Keratinocyte (primary cell): ENCODE data around the gene TAOK1. TPM values are rescaled to one million over a fixed set of nuclear protein-coding genes. Genes with fewer than 3 reads are reported as not detected.

Experiments used
- DNase-seq: peaks from one replicate; pipeline ENCODE4 v3.0.0-alpha.2; 2011; ENCODE audit warnings: low read depth, missing footprints, low spot score
- FAIRE-seq: peaks from 2 replicates; lab custom pipeline; 2011; peaks lifted over from hg19 to GRCh38; lab: Jason Lieb, UNC
- H2AFZ ChIP-seq: 2 replicates; pipeline ENCODE4 v1.6.0; 2012; ENCODE audit warnings: low read length, control low read depth, inconsistent platforms; ENCODE audit not compliant: control insufficient read depth
- H3K27ac ChIP-seq: 2 replicates; pipeline ENCODE4 v1.5.1; 2011; ENCODE audit warnings: low read length; ENCODE audit not compliant: control insufficient read depth, insufficient read depth
- H3K27me3 ChIP-seq: 3 replicates; pipeline ENCODE4 v1.6.0; 2011; ENCODE audit warnings: low read length; ENCODE audit not compliant: control insufficient read depth, insufficient read depth; ENCODE audit errors: extremely low read depth
- H3K36me3 ChIP-seq, 2 experiments: 2 replicates in 1 of 2; 3 replicates in 1 of 2; pipeline ENCODE4 v1.5.1; 2011; ENCODE audit warnings: low read length in 2 of 2, mild to moderate bottlenecking in 1 of 2; ENCODE audit not compliant: control insufficient read depth in 2 of 2, insufficient read depth in 2 of 2; ENCODE audit errors: extremely low read depth in 1 of 2
- H3K4me1 ChIP-seq: 3 replicates; pipeline ENCODE4 v1.5.1; 2011; ENCODE audit warnings: low read length; ENCODE audit not compliant: control insufficient read depth, insufficient read depth; ENCODE audit errors: extremely low read depth
- H3K4me2 ChIP-seq: 3 replicates; pipeline ENCODE4 v1.6.0; 2011; ENCODE audit warnings: low read depth, low read length; ENCODE audit not compliant: control insufficient read depth, insufficient read depth; ENCODE audit errors: extremely low read depth
- H3K4me3 ChIP-seq, 3 experiments: fragments of 200-600 bp in 1 of 3; sonication (generic) in 1 of 3; 2 replicates in 2 of 3; 3 replicates in 1 of 3; pipeline ENCODE4 v1.5.1; 2011 to 2016; ENCODE audit warnings: low read length in 3 of 3, mild to moderate bottlenecking in 3 of 3, control low read depth in 2 of 3, inconsistent platforms in 1 of 3, low read depth in 1 of 3, mixed read lengths in 1 of 3, mixed run types in 1 of 3, moderate library complexity in 1 of 3; ENCODE audit not compliant: control insufficient read depth in 2 of 3, insufficient read depth in 2 of 3; ENCODE audit errors: extremely low read depth in 1 of 3
- H3K79me2 ChIP-seq: 2 replicates; pipeline ENCODE4 v1.6.0; 2012; ENCODE audit warnings: low read length; ENCODE audit not compliant: control insufficient read depth, insufficient read depth
- H3K9ac ChIP-seq: 3 replicates; pipeline ENCODE4 v1.6.0; 2011; ENCODE audit warnings: low read length; ENCODE audit not compliant: control insufficient read depth, insufficient read depth; ENCODE audit errors: extremely low read depth
- H3K9me1 ChIP-seq: 3 replicates; pipeline ENCODE4 v1.6.0; 2011; ENCODE audit warnings: low read length; ENCODE audit not compliant: control insufficient read depth, insufficient read depth; ENCODE audit errors: extremely low read depth
- H3K9me3 ChIP-seq: 2 replicates; pipeline ENCODE4 v1.5.1; 2012; ENCODE audit warnings: low read depth, low read length; ENCODE audit not compliant: control insufficient read depth
- H4K20me1 ChIP-seq: 3 replicates; pipeline ENCODE4 v1.6.0; 2011; ENCODE audit warnings: low read length; ENCODE audit not compliant: control insufficient read depth, insufficient read depth; ENCODE audit errors: extremely low read depth
- EZH2 ChIP-seq: IDR thresholded peaks from one replicate; pipeline ENCODE4 v1.6.1; 2012; ENCODE audit warnings: inconsistent platforms, mild to moderate bottlenecking, low read length, moderate library complexity
- dilution Hi-C: fragments of 300-500 bp; cut with MboI; formaldehyde crosslinking; loops from one replicate; pipeline ENCODE4 v1.7.0; 2020; ENCODE audit warnings: low sequenced_read_pairs; ENCODE audit not compliant: extremely low pct_ligation_motif_present
- polyA plus RNA-seq, 5 experiments: library from polyadenylated mRNA; depleted of rRNA in 3 of 5; stranded (reverse) in 3 of 5; stranded (forward) in 1 of 5; unstranded in 1 of 5; fragments of >200 nt; gene quantifications; 1 replicate in 1 of 5; 2 replicates in 3 of 5; 3 replicates in 1 of 5; pipeline versions ENCODE4 v1.2.1 to v1.2.3, GENCODE V29; 2011 to 2012; ENCODE audit warnings: missing spikeins in 2 of 5, low read depth in 1 of 5, low replicate concordance in 1 of 5
- TF ChIP-seq, protein P1 (sequence below), 3 experiments: IDR thresholded peaks in 1 of 3; conservative IDR thresholded peaks in 1 of 3; optimal IDR thresholded peaks in 1 of 3; 2 replicates in 2 of 3; 3 replicates in 1 of 3; pipeline versions ENCODE3 to v1.5.1; 2011; ENCODE audit warnings: low read length in 3 of 3, mild to moderate bottlenecking in 3 of 3, moderate library complexity in 2 of 3, control low read depth in 1 of 3, inconsistent platforms in 1 of 3; ENCODE audit not compliant: insufficient read depth in 2 of 3; ENCODE audit errors: extremely low read depth in 1 of 3

Gene TAOK1
- polyA plus RNA-seq, 1 donor (not counting 4 experiments of a cell fraction or from before 2014, with no cell fraction given): 26.7 TPM

GRCh38 chr17:29444589-29444988, 54.4 kb downstream of the TAOK1 start:
- peaks cover 85% of the 10 kb centered on the region for H3K79me2 ChIP-seq
- no peak for TF ChIP-seq EZH2
- TF ChIP-seq, protein P1, sequence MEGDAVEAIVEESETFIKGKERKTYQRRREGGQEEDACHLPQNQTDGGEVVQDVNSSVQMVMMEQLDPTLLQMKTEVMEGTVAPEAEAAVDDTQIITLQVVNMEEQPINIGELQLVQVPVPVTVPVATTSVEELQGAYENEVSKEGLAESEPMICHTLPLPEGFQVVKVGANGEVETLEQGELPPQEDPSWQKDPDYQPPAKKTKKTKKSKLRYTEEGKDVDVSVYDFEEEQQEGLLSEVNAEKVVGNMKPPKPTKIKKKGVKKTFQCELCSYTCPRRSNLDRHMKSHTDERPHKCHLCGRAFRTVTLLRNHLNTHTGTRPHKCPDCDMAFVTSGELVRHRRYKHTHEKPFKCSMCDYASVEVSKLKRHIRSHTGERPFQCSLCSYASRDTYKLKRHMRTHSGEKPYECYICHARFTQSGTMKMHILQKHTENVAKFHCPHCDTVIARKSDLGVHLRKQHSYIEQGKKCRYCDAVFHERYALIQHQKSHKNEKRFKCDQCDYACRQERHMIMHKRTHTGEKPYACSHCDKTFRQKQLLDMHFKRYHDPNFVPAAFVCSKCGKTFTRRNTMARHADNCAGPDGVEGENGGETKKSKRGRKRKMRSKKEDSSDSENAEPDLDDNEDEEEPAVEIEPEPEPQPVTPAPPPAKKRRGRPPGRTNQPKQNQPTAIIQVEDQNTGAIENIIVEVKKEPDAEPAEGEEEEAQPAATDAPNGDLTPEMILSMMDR (optimal IDR thresholded peaks at IDR 0.05 in 1 of 3, IDR thresholded peaks at IDR 0.05 in 1 of 3, conservative IDR thresholded peaks at IDR 0.05 in 1 of 3; ENCODE audit: extremely low read depth in 1 of 3, insufficient read depth in 2 of 3, low read length in 3 of 3): no peak
- no peak for FAIRE-seq
- no peak overlapping the region for H3K4me2 ChIP-seq
- no peaks in the 10 kb centered on the region for H3K9me1 ChIP-seq
- no peak overlapping the region for H3K27ac ChIP-seq
- H2AFZ ChIP-seq: no peak overlapping the region
- no peak overlapping the region for H3K9ac ChIP-seq
- no peaks in the 10 kb centered on the region for H3K27me3 ChIP-seq
- H4K20me1 ChIP-seq: peaks cover 3% of the 10 kb centered on the region
- H3K4me1 ChIP-seq: peaks cover 10% of the 10 kb centered on the region
- H3K9me3 ChIP-seq: no peaks in the 10 kb centered on the region
- dilution Hi-C loops: no loop called here
- no peak overlapping the region for H3K4me3 ChIP-seq
- H3K36me3 ChIP-seq: no peaks in the 10 kb centered on the region
- no peak for DNase-seq

DNA sequence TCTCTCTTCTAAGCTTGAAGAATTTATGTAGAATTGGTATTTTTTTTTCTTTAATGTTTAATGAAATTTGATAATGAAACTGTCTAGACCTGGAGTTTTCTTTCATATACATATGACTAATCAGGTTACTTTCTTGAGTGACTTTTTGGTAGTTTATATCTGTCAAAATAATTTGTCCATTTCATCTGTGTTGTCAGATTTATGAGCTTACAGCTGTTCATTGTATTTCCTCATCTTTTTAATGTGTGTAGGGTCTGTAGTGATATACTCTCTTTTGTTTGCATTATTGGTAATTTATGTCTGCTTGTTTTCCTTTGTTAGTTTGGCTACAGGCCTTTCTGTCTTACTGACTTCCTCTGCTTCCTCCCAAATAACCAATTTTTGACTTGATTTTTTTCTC, 55.7 kb downstream of the TAOK1 start:
- H3K36me3 ChIP-seq: no peaks in the 10 kb centered on the region
- H3K27me3 ChIP-seq: no peaks in the 10 kb centered on the region
- FAIRE-seq: no peak
- H3K9ac ChIP-seq: no peak overlapping the region
- TF ChIP-seq, protein P1 (optimal IDR thresholded peaks at IDR 0.05 in 1 of 3, IDR thresholded peaks at IDR 0.05 in 1 of 3, conservative IDR thresholded peaks at IDR 0.05 in 1 of 3; ENCODE audit: extremely low read depth in 1 of 3, insufficient read depth in 2 of 3, low read length in 3 of 3): no peak
- no peak overlapping the region for H2AFZ ChIP-seq
- no peak overlapping the region for H3K27ac ChIP-seq
- dilution Hi-C loops: no loop called here
- H3K4me3 ChIP-seq: no peak overlapping the region
- no peak for DNase-seq
- H3K4me2 ChIP-seq: no peak overlapping the region
- H3K4me1 ChIP-seq: peaks cover 10% of the 10 kb centered on the region
- H3K79me2 ChIP-seq: peaks cover 87% of the 10 kb centered on the region
- no peaks in the 10 kb centered on the region for H3K9me3 ChIP-seq
- no peaks in the 10 kb centered on the region for H3K9me1 ChIP-seq
- H4K20me1 ChIP-seq: peaks cover 3% of the 10 kb centered on the region
